ENCODE data around the gene ACSS1.

DNA sequence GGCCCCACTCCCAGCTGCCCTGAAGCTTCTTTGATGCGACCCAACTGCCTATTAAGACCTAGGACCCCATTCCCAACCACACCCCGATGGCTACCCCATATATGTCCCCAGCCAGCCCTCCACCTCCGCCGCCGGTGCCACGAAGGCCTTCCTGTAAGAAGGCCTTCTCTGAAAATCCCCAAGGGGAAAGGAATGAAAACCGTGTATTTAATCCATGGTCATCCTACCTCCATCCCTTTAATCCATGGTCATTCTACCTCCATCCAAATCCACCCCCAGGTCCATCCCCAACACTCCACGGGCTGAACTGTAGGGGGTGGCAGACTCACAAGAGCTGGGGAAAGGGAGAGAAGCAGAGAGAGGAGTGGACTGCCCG lies 24.5 kb upstream of the ACSS1 start:
- no peak for TF ChIP-seq YY1 (IDR thresholded peaks at IDR 0.05; ENCODE audit: insufficient read depth, insufficient read length)
- TF ChIP-seq ZNF274 (IDR thresholded peaks at IDR 0.05; ENCODE audit: low read depth, low read length): no peak
- no peak for TF ChIP-seq SUZ12 (IDR thresholded peaks at IDR 0.05; ENCODE audit: extremely low read depth, insufficient read depth, insufficient read length)
